Calu3 (cell line): Measurements from ENCODE around the gene MRPS10. TPM values are rescaled to one million over a fixed set of nuclear protein-coding genes. Genes with fewer than 3 reads are reported as not detected.

ENCODE experiments used
- BruUV-seq: library from RNA; stranded (reverse); fragments of 400-500 nt; replicated peaks from 2 replicates; lab custom pipeline; 2021; lab: Mats Ljungman, UMichigan
- CTCF ChIA-PET: fragments of 300-600 bp; sonication (Branson Sonifier 250); formaldehyde crosslinking; loops from one replicate; lab custom pipeline; 2022; ENCODE audit warnings: antibody characterized with exemption; lab: Charles Lee
- DNase-seq: peaks from one replicate; pipeline ENCODE4 v3.0.0; 2022
- H3K27ac Mint-ChIP-seq: one replicate; pipeline ENCODE4 v1.8.0; 2022; ENCODE audit warnings: mixed read lengths; ENCODE audit not compliant: unreplicated experiment
- H3K27me3 Mint-ChIP-seq: one replicate; pipeline ENCODE4 v1.8.0; 2022; ENCODE audit warnings: mixed read lengths; ENCODE audit not compliant: unreplicated experiment
- H3K36me3 Mint-ChIP-seq: one replicate; pipeline ENCODE4 v1.8.0; 2022; ENCODE audit warnings: mild to moderate bottlenecking, moderate library complexity, mixed read lengths; ENCODE audit not compliant: insufficient read depth, unreplicated experiment
- H3K4me1 Mint-ChIP-seq: one replicate; pipeline ENCODE4 v1.8.0; 2022; ENCODE audit warnings: mild to moderate bottlenecking, low read depth, mixed read lengths; ENCODE audit not compliant: unreplicated experiment
- H3K4me3 Mint-ChIP-seq: one replicate; pipeline ENCODE4 v1.8.0; 2022; ENCODE audit warnings: mild to moderate bottlenecking, low read depth, moderate library complexity, mixed read lengths; ENCODE audit not compliant: unreplicated experiment
- H3K9me3 Mint-ChIP-seq: one replicate; pipeline ENCODE4 v1.8.0; 2022; ENCODE audit warnings: low read depth, mixed read lengths; ENCODE audit not compliant: unreplicated experiment
- intact Hi-C: fragments of 100-400 bp; cut with micrococcal nuclease; formaldehyde crosslinking; loops from one replicate; pipeline ENCODE4 v1.10.0; 2022; ENCODE audit not compliant: unreplicated experiment
- total RNA-seq: library from RNA; stranded (reverse); gene quantifications from 2 replicates; pipeline ENCODE4 v1.2.3, GENCODE V29; 2022
- TF ChIP-seq, protein P1 (sequence below): fragments of 200-600 bp; IDR thresholded peaks from one replicate; pipeline ENCODE4 v1.8.0; 2022; ENCODE audit warnings: antibody characterized with exemption; ENCODE audit not compliant: unreplicated experiment

MRPS10 gene
- total RNA-seq, 1 experiment from 2014 or later, result 50.0 TPM

DNA sequence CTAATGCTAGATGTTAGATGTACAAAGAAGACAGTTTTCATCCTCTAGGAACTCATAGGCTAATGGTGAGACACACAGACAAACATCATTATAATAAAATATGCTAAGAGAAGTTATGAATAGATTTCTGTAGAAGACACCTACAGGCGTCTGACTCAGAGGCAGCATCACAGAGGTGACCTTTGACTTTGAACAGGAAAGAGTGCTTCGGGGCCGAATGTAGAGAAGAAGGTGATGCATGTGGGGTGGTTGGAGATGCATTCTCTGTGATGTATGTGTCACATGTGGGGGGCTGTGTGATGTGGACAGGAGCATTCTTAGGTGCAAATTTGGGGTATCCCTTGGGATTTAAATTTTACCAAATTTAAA, 37.7 kb downstream of the MRPS10 start:
- Mint-ChIP-seq H3K36me3 (no peaks in the 10 kb centered on the region), H3K4me1 (peaks cover 9% of the 10 kb centered on the region), H3K27ac (no peak overlapping the region), H3K4me3 (no peak overlapping the region), H3K27me3 (no peaks in the 10 kb centered on the region), H3K9me3 (no peaks in the 10 kb centered on the region)
- intact Hi-C loops, result no loop called here
- DNase-seq, result no peak
- TF ChIP-seq, protein P1, sequence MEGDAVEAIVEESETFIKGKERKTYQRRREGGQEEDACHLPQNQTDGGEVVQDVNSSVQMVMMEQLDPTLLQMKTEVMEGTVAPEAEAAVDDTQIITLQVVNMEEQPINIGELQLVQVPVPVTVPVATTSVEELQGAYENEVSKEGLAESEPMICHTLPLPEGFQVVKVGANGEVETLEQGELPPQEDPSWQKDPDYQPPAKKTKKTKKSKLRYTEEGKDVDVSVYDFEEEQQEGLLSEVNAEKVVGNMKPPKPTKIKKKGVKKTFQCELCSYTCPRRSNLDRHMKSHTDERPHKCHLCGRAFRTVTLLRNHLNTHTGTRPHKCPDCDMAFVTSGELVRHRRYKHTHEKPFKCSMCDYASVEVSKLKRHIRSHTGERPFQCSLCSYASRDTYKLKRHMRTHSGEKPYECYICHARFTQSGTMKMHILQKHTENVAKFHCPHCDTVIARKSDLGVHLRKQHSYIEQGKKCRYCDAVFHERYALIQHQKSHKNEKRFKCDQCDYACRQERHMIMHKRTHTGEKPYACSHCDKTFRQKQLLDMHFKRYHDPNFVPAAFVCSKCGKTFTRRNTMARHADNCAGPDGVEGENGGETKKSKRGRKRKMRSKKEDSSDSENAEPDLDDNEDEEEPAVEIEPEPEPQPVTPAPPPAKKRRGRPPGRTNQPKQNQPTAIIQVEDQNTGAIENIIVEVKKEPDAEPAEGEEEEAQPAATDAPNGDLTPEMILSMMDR, result no peak
- CTCF ChIA-PET, result no interaction called here
- BruUV-seq, result no TSS peak

GRCh38 chr6:42179261-42179944, 38.3 kb downstream of the MRPS10 start:
- H3K27ac Mint-ChIP-seq, result no peak overlapping the region

DNA sequence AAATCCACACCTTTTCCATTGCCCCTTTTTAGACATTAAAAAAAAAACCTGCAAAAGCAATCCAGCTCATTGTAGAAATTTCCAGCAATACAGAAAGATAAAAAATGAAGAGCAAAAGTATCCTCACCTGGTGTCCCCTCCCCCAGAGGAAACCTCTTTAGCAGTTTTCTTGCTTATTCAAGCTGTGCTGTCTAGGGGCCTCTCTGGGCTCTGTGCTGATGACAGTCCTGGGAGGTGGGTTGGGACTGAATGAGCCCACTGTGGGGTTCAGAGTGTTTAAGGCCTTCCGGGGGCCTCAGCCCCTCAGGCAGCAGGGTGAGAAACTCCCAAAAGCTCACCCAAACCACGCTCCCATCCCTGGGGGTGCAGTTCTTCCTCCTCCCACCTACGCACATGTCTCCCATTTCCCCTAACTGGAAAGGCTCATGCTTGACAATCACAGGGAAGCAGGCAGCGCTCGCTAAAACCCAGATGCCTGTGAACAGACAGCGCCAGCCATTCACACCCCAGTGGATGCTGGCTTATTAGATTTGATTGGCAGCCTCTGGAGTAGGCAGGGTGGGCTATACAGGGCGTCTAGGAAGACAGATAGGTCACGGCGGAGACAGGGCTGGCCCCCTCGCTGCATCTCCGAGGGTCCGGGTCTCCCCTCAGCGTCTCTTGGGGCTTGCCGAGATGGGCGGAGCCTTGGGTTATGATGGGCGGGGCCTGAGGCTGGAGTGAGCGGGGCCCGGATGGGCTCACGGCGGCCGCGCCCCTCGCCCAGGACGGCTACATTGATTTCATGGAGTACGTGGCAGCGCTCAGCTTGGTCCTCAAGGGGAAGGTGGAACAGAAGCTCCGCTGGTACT, 39.9 kb downstream of the MRPS10 start:
- no TSS peak for BruUV-seq
- Mint-ChIP-seq H3K4me3 (no peak overlapping the region), H3K4me1 (peaks cover 9% of the 10 kb centered on the region), H3K36me3 (no peaks in the 10 kb centered on the region), H3K27ac (no peak overlapping the region), H3K9me3 (no peaks in the 10 kb centered on the region), H3K27me3 (no peaks in the 10 kb centered on the region)
- TF ChIP-seq, protein P1, result no peak
- no peak for DNase-seq
- CTCF ChIA-PET, result no interaction called here
- intact Hi-C loops, result no loop called here

More at GRCh38 chr6:42179261-42179944, 38.3 kb downstream of the MRPS10 start:
- Mint-ChIP-seq H3K4me3 (no peak overlapping the region), H3K36me3 (no peaks in the 10 kb centered on the region), H3K9me3 (no peaks in the 10 kb centered on the region), H3K27me3 (no peaks in the 10 kb centered on the region), H3K4me1 (peaks cover 9% of the 10 kb centered on the region)
- TF ChIP-seq, protein P1, result no peak
- intact Hi-C loops, result no loop called here
- CTCF ChIA-PET, result no interaction called here
- BruUV-seq, result no TSS peak
- no peak for DNase-seq

GRCh38 chr6:42176981-42177380, 40.7 kb downstream of the MRPS10 start:
- BruUV-seq, result no TSS peak
- CTCF ChIA-PET, result no interaction called here
- Mint-ChIP-seq H3K36me3 (no peaks in the 10 kb centered on the region), H3K9me3 (no peaks in the 10 kb centered on the region), H3K4me1 (peaks cover 9% of the 10 kb centered on the region), H3K27ac (no peak overlapping the region), H3K27me3 (no peaks in the 10 kb centered on the region), H3K4me3 (no peak overlapping the region)
- TF ChIP-seq, protein P1, result no peak
- DNase-seq, result no peak
- intact Hi-C loops, result no loop called here
